IPS DF 19.7 (cell line): Measurements from ENCODE around the gene SLC27A6.
"Not testable (repeated sequence)": the region's sequence is repeated elsewhere in the genome, so short reads cannot be mapped to it uniquely, and the experiment has no call there.

ENCODE experiments used
- DNase-seq: peaks from one replicate; pipeline ENCODE4 v3.0.0-alpha.2; 2013; ENCODE audit warnings: low read depth, low spot score

Gene SLC27A6

DNA sequence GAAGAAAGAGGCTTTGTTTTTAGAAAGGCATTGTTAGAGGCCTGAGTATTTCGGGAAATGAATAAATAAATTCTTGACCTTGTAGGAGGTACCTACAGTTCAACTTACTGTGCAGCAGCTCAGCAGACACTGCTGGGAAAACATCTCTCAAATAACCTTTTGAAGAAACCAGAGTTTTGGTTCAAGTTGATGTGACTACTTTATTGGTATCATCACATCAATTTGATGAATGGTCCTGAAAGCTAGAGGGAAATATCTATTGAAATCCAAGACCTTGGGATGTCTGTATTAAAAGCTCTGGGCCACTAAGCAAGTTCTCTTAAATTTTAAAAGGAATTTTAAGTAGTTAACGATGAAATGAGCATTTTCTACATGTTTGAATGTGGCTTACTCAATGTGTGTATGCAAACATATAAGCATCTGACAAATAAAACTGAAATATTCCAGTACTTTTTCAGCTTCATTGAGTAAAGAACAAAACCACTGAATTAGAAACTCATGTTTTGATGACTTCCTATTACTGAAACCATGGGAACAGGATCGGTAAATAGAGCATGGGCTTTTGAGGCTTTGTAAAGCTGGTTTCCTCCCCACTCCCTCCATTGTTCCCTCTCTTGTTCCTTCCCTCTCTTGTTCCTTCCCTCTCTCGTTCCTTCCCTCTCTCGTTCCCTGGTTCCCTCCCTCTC is 36.7 kb downstream of the SLC27A6 start:
- DNase-seq = peak; percentile 33

DNA sequence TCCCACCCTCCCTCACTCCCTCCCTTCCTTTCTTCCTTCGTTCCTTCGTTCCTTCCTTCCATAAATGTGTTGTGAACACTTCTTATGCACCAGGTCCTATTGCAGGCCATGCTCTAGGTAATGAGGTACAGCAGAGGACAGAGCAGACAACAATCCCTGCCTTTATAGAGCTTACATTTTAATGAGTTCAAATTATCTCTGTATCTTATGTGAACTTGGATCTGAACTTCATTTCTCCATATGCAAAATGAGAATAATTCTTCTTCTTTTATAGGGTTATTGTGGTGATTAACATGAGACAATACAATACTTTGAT is 37.2 kb downstream of the SLC27A6 start:
- DNase-seq = no peak

DNA sequence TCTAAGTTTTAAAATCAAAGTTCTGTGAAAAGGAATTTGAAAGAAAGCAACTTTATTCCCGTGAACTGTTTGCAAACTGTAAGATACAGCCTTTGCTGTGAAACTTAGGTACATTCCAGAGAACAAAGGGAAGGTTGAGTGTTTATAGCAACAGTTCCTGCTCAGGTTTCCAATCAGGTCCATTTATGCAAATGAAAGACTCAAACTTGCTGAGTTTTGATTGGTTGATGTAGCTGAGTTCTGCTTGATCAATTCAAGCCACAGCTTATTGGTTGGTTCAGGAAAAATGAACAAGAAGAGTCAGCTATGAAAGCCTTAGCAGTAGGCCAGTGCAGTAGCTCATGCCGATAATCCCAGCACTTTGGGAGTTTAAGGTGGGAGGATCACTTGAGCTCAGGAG is 37.9 kb downstream of the SLC27A6 start:
- DNase-seq = peak; percentile 5

DNA sequence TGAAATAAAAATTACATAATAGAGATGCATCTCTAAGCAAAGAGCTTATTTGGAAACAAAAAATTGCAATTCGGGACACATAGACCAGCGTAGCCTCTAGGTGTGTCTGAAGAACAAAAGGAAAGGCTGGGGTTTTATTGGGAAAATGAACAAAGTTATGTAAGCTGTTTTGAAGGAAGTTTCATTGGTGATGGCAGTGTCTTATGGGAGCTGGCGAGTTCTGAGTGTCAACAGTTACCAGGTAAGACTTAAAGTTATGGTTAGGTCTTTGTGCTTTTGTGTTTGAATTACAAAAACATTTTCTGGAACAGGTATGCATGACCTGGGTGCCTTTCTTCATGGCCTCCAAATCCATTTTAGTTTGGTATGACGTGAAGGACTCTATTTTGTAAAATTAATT is 48.9 kb downstream of the SLC27A6 start:
- no peak for DNase-seq

DNA sequence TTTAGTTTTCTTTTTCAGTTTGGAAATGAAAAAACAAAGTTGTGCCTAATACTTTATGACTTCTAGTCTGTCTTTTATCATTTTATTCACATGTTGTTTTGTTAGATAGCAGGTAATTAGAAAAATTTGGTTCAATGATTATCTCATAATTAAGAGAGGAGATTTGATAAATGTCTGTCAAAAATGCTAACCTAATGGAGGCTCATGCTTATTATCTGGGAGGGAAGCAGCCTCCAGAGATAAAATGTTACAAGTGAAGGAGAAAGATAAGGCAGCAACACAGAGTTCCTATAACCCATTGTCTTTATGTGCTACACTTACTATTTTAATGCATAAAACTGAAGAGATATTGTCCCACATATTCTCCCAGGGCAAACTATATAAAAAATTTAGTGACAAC is 53.5 kb downstream of the SLC27A6 start:
- no peak for DNase-seq

DNA sequence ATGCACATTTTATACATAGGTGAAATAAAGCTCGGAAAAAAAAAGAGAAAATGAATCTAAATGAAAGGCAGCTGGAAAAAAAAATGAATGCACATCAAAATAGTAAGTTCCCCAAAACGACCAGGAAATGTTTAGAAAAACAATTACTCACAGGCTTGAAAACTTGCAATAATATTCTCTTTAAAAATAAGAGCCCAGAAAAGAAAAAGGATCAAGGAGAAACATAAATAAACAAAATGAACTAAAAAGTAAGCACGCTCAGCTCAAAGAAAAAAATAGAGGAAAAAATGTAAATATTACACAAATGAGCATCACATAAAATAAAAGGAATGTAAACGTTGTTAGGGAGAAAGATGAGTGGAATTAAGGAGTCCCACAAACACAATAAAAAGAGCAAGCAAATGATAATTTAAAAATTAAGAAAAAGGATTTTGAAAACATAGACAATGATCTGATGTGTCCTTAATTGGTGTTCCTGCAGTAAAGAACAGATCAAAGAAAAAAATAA is 54.2 kb downstream of the SLC27A6 start:
- no peak for DNase-seq

DNA sequence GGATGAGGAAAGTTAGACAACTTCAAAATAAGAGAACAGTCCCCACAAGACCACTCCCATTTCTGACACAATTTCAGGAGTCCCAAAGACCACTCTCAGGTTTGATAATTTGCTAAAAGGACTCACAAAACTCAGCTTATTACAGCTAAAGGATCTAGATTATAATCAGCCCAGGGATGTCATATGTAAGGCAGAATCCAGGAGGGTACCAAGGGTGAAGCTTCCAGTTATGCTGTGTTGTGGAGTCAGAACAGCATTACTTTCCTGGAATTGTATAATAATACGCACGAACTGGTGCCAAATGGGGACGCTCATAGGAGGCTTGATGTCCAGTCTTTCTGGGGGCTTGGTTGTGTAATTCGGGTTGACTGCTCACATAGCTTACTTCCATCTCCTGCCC is 55.4 kb downstream of the SLC27A6 start:
- DNase-seq = no peak

DNA sequence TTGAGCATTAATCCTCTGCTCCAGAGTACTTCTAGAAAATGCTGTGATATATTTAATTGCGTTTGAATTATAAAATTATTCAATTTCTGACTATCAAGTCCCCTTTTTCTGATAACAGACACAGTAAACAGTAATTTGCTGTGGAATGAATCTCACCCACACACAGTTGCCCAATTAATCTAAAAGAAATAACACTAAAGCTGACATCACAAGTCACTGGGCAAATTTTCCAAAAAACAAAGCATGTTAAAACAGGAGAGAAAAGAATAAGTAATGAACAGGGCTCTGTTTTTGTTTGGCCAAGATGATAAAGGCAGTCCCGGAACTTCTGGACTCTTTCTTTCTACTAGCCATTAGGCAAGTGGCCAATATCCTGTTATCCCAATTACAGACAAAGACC is 56.5 kb downstream of the SLC27A6 start:
- DNase-seq = no peak

DNA sequence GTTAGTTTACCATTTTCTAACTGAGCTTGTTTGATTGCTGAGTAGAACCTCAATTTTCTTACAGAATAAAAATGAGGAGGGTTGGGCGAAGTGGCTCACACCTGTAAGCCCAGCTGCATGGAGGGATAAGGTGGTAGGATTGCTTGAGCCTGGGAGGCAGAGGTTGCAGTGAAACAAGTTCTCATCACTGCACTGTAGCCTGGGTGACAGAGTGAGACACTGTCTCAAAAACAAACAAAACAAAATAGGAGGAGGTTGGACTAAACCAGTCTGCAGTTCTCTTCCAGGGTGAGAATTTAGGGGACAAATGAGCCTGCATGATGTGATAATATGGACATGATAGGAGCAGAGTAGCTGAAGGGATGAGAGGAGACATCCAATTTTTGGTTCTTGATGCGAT is 57.3 kb downstream of the SLC27A6 start:
- DNase-seq = no peak

DNA sequence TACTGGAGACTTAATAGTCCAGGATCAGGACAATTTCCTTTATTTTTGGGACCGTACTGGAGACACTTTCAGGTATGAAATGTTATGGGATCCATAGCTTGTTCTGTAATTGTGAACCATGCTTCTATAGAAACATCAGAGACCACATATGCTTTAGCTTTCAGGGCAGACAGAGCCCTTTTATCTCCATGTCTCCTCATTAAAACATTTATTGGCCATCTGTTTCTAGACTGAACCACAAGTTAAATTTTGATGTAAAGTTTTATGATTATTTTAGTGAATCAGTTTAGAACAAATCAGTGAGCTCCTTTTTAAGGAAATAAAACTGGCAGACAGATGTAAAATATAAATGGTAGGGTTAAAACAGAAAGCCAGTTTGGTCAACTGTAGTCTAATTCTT is 62.0 kb downstream of the SLC27A6 start:
- no peak for DNase-seq

DNA sequence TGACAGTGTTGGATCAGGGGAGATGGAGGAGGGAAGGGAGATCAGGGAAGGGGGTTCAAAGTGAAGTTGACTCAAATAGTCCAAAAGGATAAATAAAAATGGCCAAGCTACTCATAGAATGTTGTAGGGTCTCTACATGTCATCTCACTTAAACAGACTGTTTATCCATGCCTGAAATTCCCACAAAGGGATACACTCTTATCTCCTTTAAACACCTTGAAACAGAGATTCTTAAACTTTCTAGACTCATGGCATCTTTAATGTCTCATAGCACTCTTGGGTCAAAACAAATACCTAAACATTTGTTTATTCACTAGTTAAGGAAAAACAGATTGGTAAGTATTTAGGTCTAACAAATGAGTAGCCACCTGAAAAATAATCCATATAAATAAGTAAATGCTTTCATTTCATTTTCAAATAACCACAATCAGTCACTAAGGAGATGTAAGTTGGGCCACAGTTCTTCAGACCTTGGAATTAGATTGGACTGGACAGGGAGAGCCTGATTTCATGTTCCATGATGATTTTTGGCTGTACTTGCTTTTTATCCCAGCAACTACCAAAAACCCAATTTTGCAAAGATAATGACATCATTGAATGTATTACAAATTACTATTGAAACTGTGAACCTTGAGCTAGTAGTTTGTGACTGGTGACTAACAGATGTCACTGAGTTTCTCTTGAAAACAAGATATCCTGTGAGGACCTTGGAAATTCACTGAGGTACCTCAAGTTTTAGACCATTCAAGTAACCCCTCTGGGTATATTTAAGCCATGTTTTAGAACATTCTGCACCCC is 66.8 kb downstream of the SLC27A6 start:
- DNase-seq = no peak

DNA sequence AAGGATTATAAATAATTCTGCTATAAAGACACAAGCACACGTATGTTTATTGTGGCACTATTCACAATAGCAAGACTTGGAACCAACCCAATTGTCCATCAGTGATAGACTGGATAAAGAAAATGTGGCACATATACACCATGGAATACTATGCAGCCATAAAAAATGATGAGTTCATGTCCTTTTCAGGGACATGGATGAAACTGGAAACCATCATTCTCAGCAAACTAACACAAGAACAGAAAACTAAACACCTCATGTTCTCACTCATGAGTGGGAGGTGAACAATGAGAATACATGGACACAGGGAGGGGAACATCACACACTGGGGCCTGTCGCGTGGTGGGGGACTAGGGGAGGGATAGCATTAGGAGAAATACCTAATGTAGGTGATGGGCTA is 71.0 kb downstream of the SLC27A6 start:
- DNase-seq = not testable (repeated sequence)

DNA sequence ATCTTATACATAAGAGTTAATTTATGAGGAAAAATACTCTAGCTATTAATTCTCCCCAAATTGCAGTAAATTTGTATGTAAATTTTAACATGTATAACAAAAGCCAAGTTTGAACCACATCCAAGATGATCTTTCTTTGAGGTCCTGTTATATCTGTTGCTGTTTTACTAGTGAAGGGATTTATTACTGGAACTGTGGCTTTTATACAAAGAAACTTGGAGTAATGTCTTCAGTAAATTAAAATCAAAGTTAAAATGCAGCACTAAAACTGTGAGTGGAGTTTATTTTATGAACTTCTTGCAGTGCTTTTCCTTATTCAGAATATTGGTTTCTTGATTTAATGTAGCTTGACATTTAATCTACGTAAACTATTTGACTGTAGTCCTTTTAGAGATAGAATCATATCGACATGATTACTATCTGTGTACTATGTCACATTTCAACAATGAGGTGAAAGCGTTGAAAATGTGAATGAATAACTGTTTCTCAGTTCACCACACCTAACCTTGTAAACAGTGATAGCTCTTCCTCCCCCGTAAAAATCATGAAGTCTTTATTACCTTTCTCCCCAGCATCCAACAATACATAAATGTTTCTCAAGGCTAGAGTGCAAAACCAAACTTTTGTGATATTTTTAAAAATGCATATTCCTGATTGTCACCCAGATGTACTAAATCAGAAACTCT is 76.1 kb downstream of the SLC27A6 start:
- DNase-seq = no peak

DNA sequence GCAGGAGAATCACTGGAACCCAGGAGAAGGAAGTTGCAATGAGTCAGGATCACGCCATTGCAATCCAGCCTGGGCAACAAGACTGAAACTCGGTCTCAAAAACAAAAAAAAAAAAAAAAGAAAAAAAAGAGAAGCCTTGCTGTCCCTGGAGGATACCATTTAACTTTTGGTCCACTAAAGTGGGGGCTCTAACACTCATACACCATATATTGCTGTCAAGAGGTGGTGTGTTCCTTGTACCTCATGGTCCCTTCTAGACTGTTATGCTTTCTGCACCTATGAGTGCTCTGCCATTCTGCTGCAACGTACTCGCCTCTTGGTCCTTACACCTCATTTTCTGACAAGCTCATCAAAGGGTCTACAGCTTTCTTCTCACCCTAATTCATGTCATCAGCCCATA is 77.0 kb downstream of the SLC27A6 start:
- no peak for DNase-seq

DNA sequence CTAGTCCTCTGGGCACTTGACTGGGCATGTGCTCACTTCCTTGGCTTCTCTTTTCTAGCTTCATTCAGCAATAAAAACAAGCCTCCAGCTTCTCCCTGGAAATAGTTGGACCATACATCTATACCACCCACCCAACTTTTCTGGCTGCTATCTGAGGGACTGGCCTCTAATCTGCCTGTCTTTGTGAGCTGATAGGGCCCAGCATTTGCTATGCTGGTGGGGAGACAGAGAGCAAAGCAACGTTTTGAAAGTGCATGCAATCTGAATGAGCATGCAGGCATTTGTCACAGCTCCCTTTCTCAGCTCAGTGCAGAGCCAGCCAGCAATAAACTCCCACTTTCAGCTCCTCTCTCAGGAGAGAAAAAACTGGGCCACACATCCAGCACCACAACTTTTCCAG is 78.6 kb downstream of the SLC27A6 start:
- DNase-seq = no peak

DNA sequence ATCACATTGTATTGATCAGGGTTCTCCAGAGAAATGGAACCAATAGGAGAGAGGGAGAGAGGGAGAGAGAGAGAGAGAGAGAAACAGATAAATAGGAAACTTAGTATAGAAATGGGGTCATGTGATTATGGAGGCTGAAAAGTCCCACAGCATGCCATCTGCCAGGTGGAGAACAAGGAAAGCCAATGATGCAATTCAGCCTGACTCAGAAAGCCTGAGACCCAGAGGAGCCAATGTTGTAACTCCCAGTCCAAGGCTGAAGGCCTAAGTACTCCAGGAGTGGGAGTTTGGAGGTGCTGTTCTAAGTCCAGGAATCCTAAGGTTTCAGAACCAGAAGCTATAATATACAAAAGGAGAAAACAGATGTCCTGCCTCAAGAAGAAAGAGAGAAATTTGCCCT is 80.9 kb downstream of the SLC27A6 start:
- no peak for DNase-seq

DNA sequence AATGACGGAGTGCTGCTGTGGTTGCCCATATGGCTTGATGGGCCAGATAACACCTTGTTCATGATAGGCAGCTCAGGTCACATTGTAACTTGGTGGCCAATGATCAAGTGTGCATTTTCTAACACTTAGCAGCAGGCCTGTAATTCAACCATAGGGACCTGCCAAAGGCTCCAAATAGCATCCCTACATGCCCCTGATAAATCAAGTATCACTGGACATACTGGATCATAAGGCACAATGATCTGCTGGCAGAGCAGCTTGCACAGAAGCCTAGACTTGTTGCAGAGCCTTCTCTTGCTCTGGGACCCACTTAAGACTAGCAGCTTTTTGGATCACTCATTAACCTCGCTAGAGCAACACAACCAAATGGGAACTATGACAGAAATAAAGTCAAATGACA is 83.2 kb downstream of the SLC27A6 start:
- no peak for DNase-seq

DNA sequence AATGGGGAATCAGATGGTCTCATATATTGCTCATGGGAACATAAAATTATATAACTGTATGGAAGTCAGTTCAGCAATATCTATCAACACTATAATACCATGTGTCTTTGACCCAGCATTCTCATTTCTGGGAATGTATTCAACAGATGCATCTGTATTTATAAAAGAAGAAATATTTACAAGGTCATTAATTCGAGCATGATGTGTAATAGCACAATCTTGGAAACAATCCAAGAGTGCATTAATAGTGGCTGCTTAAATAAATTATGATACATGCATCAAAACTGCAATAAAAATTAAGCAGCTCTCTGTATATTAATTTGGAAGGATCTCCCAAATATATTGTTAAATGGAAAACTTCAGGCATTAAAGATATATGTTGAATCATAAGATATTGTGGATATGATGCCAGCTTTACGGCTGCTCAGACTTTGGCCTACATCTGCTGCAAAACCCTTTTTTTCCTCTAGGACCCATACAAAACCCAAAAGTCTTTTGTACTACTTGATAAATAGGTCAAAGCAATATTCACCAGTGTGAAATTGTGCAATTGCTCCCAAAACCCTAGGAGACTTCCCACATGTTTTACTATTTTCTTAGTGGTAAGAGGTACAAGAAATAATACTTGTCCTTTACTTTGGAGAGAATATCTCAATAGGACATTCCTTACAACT is 84.0 kb downstream of the SLC27A6 start:
- DNase-seq = no peak

DNA sequence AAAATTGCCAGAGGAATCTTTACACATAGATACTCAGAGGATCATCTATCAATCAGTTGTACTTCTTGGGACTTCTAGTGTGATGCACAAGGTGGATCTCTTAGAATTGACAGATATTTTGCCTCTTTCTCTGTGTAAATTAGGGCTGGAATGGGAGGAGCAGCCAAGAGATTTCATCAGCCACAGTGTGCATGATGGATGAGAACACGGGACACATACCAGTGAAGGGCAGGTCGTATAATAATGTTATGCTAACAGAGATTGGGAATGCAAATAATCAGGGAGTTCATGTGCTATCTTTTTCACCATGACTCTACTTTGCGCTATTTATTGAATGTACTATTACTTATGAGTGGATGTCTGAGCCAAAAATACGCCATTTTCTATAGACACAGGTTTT is 86.0 kb downstream of the SLC27A6 start:
- no peak for DNase-seq

DNA sequence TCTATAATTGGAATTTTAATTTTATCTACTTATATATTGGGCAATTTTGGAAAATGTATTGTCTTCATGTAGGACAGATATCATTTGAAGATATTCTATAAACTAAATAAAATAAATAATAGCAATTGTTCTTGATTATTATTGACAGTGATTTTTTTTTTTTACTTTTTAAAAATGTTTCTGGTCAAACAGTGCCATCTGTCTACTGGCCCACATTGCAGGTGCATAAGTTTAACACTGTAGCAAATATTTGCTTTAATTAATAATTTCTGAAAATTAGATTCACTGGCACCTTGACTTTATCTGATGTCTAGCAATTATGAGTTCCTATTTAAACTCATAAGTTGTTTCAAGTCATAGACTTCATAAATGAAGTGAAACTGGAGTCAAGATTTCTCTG is 88.2 kb downstream of the SLC27A6 start:
- no peak for DNase-seq

DNA sequence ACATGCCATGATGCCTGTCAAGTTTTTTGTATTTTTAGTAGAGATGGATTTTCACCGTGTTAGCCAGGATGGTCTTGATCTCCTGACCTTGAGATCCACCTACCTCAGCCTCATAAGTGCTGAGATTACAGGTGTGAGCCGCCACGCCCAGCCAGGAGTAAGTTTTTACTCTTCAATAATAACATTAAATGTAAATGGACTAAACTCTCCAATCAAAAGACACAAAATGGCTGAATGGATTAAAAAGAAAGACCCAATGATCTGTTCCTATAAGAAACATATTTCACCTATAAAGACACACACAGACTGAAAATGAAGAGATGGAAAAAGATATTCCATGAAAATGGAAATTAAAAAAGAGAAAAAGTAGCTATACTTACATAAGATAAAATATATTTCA is 92.0 kb downstream of the SLC27A6 start:
- DNase-seq = no peak

DNA sequence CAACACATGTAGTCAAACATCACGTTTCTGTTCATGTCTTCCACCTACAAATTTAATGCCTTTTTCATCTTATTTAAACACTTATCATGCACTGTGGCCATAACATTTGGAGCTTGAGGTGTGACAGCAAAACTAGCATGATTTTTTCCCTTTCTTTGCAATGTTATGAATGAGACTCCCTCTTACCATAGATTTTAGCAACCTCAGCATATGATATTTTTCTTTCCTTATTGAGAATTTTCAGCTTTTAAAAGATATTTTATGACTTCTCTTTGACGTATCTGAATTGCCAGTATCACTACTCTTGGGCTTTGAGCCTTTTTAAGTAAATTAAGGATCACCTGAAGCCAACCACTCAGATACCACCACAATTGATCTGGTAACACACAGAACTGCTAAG is 96.6 kb downstream of the SLC27A6 start:
- no peak for DNase-seq
